Measurements from ENCODE around the gene TMEM132D.

DNA sequence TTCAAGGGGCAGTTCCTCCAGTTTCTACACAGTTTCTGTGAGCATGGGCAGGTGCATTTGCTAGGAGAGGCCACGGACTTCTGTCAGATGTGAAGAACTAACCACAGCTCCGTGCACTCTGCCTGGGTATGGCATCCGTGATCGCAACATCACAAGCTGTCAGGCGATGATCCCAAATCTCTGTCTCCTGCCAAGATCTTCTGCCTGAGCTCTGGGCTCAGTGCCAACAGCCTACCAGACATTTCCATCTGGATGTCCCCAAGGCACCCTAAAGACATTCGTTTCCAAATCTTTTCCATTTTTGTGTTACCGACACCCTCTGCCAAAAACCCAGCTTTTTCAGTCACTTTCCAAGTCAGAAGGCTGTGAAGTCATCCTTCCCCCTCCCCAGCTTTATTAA, 758.4 kb downstream of the TMEM132D start:
- TF ChIP-seq POLR2A (IDR thresholded peaks at IDR 0.05) (no peak), POLR2AphosphoS5 (IDR thresholded peaks at IDR 0.05) (no peak), EP300 (IDR thresholded peaks at IDR 0.05) (no peak)
- TF ChIP-seq, protein P1, sequence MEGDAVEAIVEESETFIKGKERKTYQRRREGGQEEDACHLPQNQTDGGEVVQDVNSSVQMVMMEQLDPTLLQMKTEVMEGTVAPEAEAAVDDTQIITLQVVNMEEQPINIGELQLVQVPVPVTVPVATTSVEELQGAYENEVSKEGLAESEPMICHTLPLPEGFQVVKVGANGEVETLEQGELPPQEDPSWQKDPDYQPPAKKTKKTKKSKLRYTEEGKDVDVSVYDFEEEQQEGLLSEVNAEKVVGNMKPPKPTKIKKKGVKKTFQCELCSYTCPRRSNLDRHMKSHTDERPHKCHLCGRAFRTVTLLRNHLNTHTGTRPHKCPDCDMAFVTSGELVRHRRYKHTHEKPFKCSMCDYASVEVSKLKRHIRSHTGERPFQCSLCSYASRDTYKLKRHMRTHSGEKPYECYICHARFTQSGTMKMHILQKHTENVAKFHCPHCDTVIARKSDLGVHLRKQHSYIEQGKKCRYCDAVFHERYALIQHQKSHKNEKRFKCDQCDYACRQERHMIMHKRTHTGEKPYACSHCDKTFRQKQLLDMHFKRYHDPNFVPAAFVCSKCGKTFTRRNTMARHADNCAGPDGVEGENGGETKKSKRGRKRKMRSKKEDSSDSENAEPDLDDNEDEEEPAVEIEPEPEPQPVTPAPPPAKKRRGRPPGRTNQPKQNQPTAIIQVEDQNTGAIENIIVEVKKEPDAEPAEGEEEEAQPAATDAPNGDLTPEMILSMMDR (IDR thresholded peaks at IDR 0.05): no peak

Data from gastroesophageal sphincter (tissue), 3 donors.